Stimulated activated CD4-positive, alpha-beta T cell treated with anti-CD3 and anti-CD28 coated beads, Interleukin-12 subunit alpha, Interleukin-12 subunit beta, amount 100 ng/mL, for 48 hours (primary cell): ENCODE data around the gene CCDC85B.
A peak's percentile ranks its signal among the peaks of the same experiment; 100 is the strongest.

Experiments
- DNase-seq, 3 donors: peaks; one replicate each; pipeline ENCODE4 v3.0.0-alpha.2; 2020; ENCODE audit warnings: low read depth in 2 of 3, low spot score in 1 of 3

The CCDC85B gene

DNA sequence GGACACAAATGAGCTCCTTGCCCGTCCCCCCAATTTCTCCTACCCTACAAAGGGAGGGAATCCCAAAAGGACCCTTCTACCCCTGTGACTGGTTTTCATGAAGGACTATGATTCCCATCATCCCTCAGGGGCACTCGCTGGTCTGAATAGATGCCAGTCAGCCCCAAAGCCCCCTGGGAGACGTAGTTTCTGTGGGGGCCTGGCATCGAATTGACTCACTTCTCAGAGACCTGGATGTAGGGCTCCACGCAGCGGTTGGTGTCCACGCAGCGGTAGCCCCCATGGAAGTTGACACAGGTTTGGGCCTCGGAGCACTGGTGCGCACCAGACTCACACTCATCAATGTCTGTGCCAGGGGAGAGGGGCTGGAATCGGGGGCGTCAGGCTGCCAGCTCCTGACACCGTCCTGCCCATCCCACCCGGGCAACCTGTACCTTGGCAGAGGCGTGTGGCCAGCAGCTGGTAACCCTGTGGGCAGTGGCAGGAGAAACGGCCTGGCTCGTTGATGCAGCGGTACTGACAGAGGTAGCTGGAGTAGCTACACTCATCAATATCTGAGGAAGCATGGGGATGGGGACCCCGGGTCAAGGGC is 22.3 kb upstream of the CCDC85B start:
- no peak for DNase-seq

DNA sequence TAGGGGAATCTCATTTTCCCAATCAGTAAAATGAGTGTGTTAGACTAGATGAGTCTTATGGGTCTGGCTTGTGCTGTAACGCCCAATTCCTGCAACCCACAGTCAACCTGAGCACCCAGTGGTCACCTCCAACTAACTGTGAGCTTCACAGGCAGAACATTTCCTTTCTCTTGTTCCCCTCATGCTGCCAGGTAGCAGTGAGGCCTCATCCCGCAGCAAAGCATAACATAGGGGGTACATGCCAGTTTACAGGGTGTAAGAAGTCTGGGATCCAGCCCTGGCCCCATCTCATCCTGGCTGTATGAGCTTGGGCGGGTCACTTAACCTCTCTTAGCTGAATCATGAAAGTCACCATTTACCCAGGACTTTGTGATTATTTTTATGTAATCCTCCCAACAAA is 21.6 kb upstream of the CCDC85B start:
- no peak for DNase-seq

DNA sequence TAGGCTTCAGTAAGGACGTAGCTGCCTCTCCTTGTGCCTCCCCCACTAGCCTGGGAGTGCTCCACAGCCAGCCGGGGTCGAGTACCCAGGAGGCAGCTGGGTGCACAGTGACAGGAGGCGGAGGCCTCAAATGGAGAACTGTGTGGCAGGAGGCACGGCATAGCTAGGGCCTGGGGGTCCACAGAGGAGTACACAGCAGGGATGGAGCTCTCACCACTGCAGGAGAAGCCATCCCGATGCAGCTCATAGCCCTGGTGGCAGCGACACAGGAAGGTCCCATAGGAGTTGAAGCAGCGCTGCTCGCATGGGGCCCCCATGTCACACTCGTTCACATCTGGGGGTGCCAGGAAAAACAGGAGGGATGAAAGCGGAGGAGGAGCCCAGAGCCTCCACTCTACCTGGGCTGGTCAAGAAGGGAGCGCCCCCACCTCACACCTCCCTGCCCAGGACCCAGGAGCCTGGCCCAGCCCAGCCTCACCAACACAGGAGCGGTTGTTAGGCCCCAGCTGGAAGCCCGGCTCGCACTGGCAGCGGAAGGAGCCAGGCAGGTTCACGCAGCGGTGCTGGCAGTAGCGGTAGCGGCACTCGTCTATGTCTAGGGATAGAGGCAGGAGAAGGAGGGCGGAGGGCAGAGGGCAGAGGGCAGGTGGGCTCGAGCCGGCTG is 20.7 kb upstream of the CCDC85B start:
- DNase-seq: no peak

- no peak for DNase-seq
These were observed 20.2 kb upstream of the CCDC85B start for GRCh38 chr11:65870307-65870658.

- no peak for DNase-seq
These were observed 19.5 kb upstream of the CCDC85B start for GRCh38 chr11:65870706-65871681.

- no peak for DNase-seq
These were observed 18.5 kb upstream of the CCDC85B start for GRCh38 chr11:65871811-65872548.

DNA sequence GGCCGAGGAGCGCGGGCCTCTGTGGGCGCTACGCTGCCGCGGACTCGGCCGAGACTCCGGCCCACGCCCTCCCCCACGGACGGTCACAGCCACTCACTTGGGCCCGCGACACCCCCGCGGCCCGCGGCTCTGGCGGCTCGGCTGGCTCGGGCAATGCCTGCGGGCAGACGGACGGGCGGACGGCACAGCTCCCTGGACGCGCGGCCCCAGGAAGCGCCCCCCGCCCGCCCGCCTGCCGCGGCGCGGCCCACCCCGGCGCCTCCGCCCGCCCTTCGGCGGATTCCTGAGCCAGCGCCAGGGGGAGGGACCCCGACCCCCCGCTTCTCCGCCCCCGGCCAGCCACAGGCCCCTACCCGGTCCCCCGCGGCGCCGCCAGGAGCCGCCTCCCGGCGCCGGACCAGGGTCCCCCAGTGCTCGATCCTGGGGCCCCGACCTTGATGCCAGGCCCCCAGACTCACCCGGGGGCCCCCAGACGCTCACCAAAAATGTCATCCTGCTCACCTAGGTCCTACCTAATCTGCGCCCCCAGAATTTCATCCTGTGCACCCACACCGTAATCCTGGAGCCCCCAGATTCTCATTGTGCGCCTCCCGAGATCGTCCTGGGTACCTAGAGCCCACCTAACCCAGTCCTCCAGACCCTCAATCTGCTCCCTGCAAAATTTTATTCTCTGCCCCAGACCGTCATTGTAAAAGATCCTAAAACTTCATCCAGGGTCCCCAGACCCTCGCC is 17.7 kb upstream of the CCDC85B start, which contains the start of gene EFEMP2:
EFEMP2 (minus strand) TSS at position 215 of the 732 bp plus-strand sequence. CDS start 446 bp downstream, outside the sequence.
- DNase-seq: no peak

GRCh38 chr11:65873318-65874156 is 16.9 kb upstream of the CCDC85B start:
- peak; percentile 92 to 99 (median 92) for DNase-seq

GRCh38 chr11:65879617-65880016 is 10.9 kb upstream of the CCDC85B start, which contains the start of gene CTSW:
Gene CTSW (plus strand): TSS chr11:65879837. CDS start chr11:65879855, 18 bp downstream.
- DNase-seq: no peak

DNA sequence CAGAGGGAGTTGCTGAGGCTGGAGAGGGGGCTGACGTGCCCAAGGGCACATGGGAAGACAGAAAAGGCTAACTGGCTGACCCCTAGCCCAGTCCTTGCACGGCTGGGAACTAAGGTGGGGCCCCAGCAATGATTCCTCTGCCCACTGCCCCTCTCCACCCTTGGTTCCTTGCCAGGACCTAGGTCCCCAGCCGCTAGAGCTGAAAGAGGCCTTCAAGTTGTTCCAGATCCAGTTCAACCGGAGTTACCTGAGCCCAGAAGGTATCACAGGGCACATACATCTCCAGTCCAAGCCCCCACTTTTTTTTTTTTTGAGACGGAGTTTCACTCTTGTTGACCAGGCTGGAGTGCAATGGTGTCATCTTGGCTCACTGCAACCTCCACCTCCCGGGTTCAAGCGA is 10.4 kb upstream of the CCDC85B start:
- no peak for DNase-seq

DNA sequence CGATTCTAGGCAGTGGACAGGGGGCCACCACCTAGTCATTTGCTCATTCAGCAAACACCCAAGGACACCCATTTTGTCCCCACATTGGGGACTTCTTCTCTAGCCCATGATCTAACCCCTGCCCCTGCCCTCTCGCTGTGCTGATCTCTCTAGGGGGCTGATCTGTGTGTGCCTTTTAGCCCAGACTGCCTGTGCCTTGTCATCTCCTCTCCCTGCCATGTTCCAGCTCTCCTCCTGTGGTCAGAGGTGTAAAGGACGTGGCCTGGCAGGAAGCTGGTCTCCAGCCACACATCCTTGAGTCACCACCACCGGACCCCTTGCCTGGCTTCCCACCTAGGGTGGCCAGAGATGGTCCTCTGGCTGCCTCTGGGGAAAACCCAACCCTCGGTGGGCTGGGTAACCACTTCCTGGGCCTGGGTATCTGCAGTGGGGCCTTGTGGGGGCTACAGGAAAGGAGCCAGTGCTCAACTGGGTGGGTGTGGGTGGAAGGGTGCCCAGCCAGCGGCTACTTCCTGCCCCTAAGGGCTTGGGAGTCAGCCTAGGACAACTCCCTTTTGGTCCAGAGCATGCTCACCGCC is 9.5 kb upstream of the CCDC85B start:
- no peak for DNase-seq

GRCh38 chr11:65882120-65883057 is 8.1 kb upstream of the CCDC85B start:
- DNase-seq: no peak

- no peak for DNase-seq
These were observed 7.3 kb upstream of the CCDC85B start for GRCh38 chr11:65883058-65883761.

GRCh38 chr11:65883786-65884715 is 6.4 kb upstream of the CCDC85B start:
- no peak for DNase-seq

DNA sequence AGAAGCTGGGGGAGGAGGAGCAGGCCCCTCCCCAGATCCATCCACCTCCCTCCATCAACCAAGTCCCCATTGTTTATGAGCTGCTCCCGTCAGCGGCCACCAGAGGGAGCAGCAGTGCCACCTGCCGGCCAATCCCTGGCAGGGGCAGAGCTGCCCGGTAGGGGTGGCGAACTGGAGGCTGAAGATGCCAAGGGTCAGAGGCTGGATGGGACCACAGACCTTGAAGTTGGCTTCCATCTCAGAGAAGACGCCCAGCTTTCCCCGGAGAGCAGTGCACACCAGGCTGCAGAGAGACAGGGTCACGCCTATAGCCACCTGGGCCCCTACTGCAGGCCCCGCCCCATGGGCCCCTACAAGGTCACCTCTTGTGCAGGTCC is 5.8 kb upstream of the CCDC85B start:
- peak; percentile 59 to 78 (median 75) for DNase-seq

DNA sequence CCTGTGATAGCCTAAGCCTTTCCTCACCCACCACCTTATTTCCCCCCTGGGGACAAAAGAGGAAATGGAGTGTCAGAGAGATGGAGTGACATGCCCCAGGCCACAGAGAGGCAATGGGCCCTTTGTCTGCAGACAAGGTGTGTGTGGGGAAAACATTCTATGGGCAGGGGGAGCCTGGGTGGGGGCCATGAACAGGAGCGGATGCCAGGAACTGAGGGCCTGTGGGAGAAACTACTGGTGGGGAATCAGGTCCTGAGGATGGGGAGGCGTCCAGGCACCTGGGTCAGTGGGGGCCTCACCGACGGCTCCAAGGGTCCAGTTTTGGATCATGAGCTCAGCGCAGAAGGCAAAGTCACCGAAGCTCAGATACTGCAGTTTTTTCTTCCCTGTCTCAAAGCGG is 5.2 kb upstream of the CCDC85B start:
- DNase-seq: no peak
